Thyroid gland (tissue), 4 donors: ENCODE data around the gene RAB14. TPM values are rescaled to one million over a fixed set of nuclear protein-coding genes. Genes with fewer than 3 reads are reported as not detected.

Experiments
- DNase-seq, 2 donors: peaks; one replicate each; pipeline ENCODE4 v3.0.0-alpha.2; 2019
- H3K27ac ChIP-seq, 3 donors: fragments of 200-600 bp; sonication (generic); 1 replicate in 2 of 3; 2 replicates in 1 of 3; pipeline ENCODE4 v1.5.1; 2016 to 2019; ENCODE audit warnings: mild to moderate bottlenecking in 1 of 3, moderate library complexity in 1 of 3
- H3K27me3 ChIP-seq: fragments of 200-600 bp; sonication (generic); one replicate; pipeline ENCODE4 v1.5.1; 2019
- H3K36me3 ChIP-seq, 2 donors: fragments of 200-600 bp; sonication (generic); one replicate each; pipeline ENCODE4 v1.5.1; 2016 to 2019
- H3K4me1 ChIP-seq, 2 donors: fragments of 200-600 bp; sonication (generic); one replicate each; pipeline ENCODE4 v1.5.1; 2017 to 2019
- H3K4me3 ChIP-seq, 3 donors: fragments of 200-600 bp; sonication (generic); replicated peaks in 1 of 3; 1 replicate in 2 of 3; 2 replicates in 1 of 3; pipeline ENCODE4 v1.5.1; 2016; ENCODE audit warnings: mild to moderate bottlenecking in 1 of 3
- H3K9me3 ChIP-seq: fragments of 200-600 bp; sonication (generic); one replicate; pipeline ENCODE4 v1.5.1; 2017
- POLR2A ChIP-seq, 2 donors: fragments of 450-650 bp; IDR thresholded peaks; one replicate each; pipeline ENCODE4 v1.6.1; 2017; ENCODE audit warnings: antibody characterized with exemption in 2 of 2, mild to moderate bottlenecking in 2 of 2, moderate library complexity in 1 of 2
- WGBS, 2 donors: methylation state at CpG; one replicate each; pipeline ENCODE4 v1.1.5; 2017; 5-methylcytosine and 5-hydroxymethylcytosine counted together
- intact Hi-C: fragments of 100-400 bp; cut with DNase I; formaldehyde crosslinking; loops from one replicate; pipeline ENCODE4 v1.15.1; 2023
- total RNA-seq, 4 donors: library from RNA; depleted of rRNA; stranded (reverse); fragments of >200 nt; gene quantifications; one replicate each; pipeline ENCODE4 v1.2.3, GENCODE V29; 2016
- TF ChIP-seq, protein P1 (sequence below), 6 experiments: fragments of 200-600 bp in 3 of 6; fragments of 450-650 bp in 3 of 6; sonication (generic) in 3 of 6; IDR thresholded peaks; one replicate each; pipeline ENCODE4 v1.5.1; 2016 to 2019; ENCODE audit warnings: antibody characterized with exemption in 6 of 6, mild to moderate bottlenecking in 2 of 6, inconsistent platforms in 1 of 6, moderate library complexity in 1 of 6

Gene RAB14
- total RNA-seq, 4 donors from 2014 or later: 44.6 to 55.8 (median 49.1) TPM

DNA sequence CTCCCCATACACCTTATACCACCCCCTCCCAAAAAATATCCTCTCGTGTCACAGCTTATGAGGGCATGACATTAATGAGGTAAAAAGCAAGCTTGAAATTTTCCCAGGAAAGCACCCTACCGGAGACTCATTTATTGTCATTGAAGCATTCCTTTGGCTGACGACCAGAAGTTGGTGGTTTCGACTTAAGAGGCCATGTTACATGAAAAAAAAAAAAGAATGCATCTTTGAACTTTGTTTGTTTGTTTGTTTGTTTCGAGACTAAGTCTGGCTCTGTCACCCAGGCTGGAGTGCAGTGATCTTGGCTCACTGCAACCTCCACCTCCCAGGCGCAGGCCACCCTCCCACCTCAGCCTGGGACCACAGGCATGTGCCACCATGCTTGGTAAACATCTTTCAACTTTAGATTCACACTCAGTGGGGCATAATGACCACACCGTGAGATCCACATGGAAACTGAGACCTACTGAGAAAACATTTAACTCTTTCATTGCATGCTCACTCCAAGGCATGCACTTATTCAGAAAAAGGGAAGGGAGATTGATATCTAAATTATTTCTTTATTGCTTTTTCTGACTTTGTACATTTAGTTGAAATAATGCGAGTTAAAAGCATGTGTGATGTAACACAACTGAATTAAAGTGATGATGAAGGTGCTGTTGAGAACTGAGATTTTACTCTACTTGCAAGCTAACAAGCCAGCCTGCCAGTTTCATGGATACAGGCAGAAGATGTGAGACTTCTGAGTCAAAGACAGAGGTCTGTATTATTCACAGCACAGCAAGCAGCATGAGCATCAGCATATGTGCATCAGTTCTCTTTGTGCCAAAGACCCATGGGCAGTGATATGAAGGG lies 5.1 kb upstream of the RAB14 start:
- no peak overlapping the region for H3K27ac ChIP-seq
- WGBS, 2 donors: 42 to 45% methylated on average over 8 of the region's 8 CpGs
- DNase-seq: peak in 1 of 2 donors; percentile 38

DNA sequence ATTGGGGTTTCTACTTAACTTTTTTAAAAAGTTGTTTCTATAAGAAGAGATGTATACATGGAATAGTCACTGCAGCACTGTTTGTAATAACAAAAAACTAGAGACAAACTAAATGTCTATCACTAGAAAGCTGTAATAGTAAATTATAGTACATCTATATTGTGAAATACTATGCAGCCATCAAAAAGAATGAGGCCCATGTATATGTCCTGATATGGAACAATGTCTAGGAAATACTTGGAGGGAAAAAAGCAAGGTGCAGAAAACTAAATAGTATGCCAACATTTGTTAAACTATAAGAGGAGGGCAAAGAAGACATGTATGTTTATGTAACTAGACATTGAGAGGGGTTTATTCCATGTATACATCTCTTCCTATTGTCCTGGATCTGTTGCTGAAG lies 2.9 kb upstream of the RAB14 start:
- Histone ChIP-seq H3K27ac (no peak overlapping the region), H3K27me3 (no peaks in the 10 kb centered on the region), H3K9me3 (no peaks in the 10 kb centered on the region), H3K4me1 (peaks cover 13 to 14% of the 10 kb centered on the region in 2 donors), H3K4me3 (no peak overlapping the region), H3K36me3 (no peaks in the 10 kb centered on the region)
- TF ChIP-seq POLR2A (IDR thresholded peaks at IDR 0.05): no peak
- TF ChIP-seq, protein P1, sequence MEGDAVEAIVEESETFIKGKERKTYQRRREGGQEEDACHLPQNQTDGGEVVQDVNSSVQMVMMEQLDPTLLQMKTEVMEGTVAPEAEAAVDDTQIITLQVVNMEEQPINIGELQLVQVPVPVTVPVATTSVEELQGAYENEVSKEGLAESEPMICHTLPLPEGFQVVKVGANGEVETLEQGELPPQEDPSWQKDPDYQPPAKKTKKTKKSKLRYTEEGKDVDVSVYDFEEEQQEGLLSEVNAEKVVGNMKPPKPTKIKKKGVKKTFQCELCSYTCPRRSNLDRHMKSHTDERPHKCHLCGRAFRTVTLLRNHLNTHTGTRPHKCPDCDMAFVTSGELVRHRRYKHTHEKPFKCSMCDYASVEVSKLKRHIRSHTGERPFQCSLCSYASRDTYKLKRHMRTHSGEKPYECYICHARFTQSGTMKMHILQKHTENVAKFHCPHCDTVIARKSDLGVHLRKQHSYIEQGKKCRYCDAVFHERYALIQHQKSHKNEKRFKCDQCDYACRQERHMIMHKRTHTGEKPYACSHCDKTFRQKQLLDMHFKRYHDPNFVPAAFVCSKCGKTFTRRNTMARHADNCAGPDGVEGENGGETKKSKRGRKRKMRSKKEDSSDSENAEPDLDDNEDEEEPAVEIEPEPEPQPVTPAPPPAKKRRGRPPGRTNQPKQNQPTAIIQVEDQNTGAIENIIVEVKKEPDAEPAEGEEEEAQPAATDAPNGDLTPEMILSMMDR (IDR thresholded peaks at IDR 0.05): no peak
- intact Hi-C loops: no loop called here
- no peak for DNase-seq

More for the DNA sequence above, 5.1 kb upstream of the RAB14 start:
- Histone ChIP-seq H3K27me3 (no peaks in the 10 kb centered on the region), H3K36me3 (no peaks in the 10 kb centered on the region), H3K9me3 (no peaks in the 10 kb centered on the region), H3K4me1 (peaks cover 5 to 6% of the 10 kb centered on the region in 2 donors), H3K4me3 (no peak overlapping the region)
- no peak for TF ChIP-seq POLR2A (IDR thresholded peaks at IDR 0.05)
- TF ChIP-seq, protein P1 (IDR thresholded peaks at IDR 0.05): no peak
- intact Hi-C loops: no loop called here

DNA sequence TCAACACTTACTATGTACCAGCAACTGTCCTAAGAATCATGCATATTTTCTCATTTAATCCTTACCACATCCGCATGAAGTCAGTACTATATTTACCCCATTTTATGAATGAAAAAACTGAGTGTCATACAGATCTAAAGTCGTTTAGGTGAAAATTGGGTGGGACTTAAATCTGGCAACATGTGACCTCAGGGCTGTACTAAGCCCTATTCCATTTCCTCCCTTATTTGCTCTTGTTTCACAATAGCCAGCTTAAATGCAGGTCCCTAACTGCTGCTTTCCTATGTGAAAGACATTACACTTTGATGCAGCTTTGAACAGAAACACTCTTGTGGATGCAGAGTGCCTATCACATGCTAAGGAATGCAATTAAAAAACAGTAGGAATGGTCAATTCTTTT lies 2.5 kb upstream of the RAB14 start:
- Histone ChIP-seq H3K27ac (no peak overlapping the region), H3K27me3 (no peaks in the 10 kb centered on the region), H3K9me3 (no peaks in the 10 kb centered on the region), H3K4me3 (no peak overlapping the region), H3K36me3 (no peaks in the 10 kb centered on the region), H3K4me1 (peaks cover 18 to 19% of the 10 kb centered on the region in 2 donors)
- no peak for DNase-seq
- intact Hi-C loops: no loop called here
- WGBS, 2 donors: 78 to 81% methylated on average over 2 of the region's 2 CpGs
- no peak for TF ChIP-seq POLR2A (IDR thresholded peaks at IDR 0.05)
- TF ChIP-seq, protein P1 (IDR thresholded peaks at IDR 0.05): no peak

DNA sequence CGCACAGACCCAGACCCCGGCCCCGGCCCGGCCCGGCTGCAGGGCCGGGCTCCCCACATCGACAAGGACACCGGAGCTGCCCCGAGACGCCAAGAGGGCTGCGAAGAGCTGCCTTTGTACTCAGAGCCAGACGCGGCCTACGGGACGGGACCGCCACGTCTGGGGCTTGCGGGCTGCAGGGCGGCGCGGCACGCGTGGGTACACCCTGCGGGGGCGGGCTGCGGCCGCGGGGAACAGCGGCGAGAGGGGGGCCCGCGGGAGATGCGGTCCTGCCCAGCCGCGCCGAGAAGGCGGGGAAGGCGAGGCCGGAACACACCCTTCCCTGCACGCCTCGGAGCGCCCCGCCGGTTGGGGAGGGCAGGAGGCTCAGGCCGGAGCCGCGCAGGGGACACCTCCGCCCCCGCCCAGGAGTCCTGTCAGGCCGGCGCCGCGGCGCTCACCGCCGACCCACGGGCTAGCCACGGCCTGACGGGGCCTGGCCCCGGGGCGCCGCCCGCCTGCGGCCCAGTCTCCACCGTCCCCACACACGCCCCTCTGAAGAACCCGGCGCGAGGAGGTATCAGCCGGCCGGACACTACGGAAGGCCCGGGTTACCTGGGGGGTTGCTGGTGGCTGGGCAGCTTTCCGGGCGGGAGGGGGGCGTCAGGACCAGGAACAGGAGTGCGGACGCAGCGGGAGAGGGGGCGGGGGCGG lies 478 bp downstream of the RAB14 start:
- DNase-seq: peak; percentile 57 to 62
- no peaks in the 10 kb centered on the region for H3K36me3 ChIP-seq
- 0% methylated on average over 1 to 7 of the region's 81 CpGs for WGBS, 2 donors
- H3K27me3 ChIP-seq: no peaks in the 10 kb centered on the region
- peaks cover 37 to 43% of the 10 kb centered on the region in 2 donors for H3K4me1 ChIP-seq
- H3K27ac ChIP-seq: peak overlapping the region; percentile 94 to 98 (median 96)
- H3K9me3 ChIP-seq: no peaks in the 10 kb centered on the region
- intact Hi-C loops: no loop called here
- H3K4me3 ChIP-seq: peak overlapping the region; percentile 88 to 99 (median 92)
- TF ChIP-seq POLR2A (IDR thresholded peaks at IDR 0.05): no peak
- TF ChIP-seq, protein P1 (IDR thresholded peaks at IDR 0.05): no peak

DNA sequence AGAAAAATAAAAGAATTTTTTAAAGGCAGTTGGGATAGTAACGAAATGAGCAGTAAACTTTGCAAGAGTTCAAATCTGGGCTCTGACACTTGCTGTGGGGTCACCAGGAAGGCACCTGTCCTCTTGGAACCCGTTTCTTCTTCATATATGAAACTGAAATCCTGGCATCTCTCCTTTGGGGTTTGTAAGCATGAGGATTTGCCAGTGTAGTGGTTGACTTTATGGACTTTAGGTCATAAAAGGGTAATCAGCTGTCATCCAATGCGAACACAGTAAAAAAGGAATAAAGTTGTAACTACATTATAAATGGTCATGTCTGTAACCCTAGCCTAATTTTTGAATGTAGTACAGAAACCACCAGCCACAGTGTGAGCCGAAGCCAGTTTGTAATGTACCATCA lies 1.3 kb downstream of the RAB14 start:
- no peaks in the 10 kb centered on the region for H3K36me3 ChIP-seq
- no peaks in the 10 kb centered on the region for H3K9me3 ChIP-seq
- intact Hi-C loops: no loop called here
- peak overlapping the region; percentile 88 to 99 (median 92) for H3K4me3 ChIP-seq
- peaks cover 41 to 51% of the 10 kb centered on the region in 2 donors for H3K4me1 ChIP-seq
- no peaks in the 10 kb centered on the region for H3K27me3 ChIP-seq
- TF ChIP-seq, protein P1 (IDR thresholded peaks at IDR 0.05): no peak
- TF ChIP-seq POLR2A (IDR thresholded peaks at IDR 0.05): no peak
- 26 to 27% methylated on average over 4 of the region's 4 CpGs for WGBS, 2 donors
- H3K27ac ChIP-seq: peak overlapping the region in 1 of 3 donors; percentile 98
- DNase-seq: no peak
